HG02970 (cell line): ENCODE data around the gene FBLN5.

Source experiments
- ATAC-seq: cut with Tn5 transposase; IDR thresholded peaks from one replicate; pipeline ENCODE4 v1.9.1; 2021; ENCODE audit warnings: mild to moderate bottlenecking, moderate library complexity, moderate number of reproducible peaks; ENCODE audit not compliant: unreplicated experiment, low FRiP score

FBLN5 gene, protein sequence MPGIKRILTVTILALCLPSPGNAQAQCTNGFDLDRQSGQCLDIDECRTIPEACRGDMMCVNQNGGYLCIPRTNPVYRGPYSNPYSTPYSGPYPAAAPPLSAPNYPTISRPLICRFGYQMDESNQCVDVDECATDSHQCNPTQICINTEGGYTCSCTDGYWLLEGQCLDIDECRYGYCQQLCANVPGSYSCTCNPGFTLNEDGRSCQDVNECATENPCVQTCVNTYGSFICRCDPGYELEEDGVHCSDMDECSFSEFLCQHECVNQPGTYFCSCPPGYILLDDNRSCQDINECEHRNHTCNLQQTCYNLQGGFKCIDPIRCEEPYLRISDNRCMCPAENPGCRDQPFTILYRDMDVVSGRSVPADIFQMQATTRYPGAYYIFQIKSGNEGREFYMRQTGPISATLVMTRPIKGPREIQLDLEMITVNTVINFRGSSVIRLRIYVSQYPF

DNA sequence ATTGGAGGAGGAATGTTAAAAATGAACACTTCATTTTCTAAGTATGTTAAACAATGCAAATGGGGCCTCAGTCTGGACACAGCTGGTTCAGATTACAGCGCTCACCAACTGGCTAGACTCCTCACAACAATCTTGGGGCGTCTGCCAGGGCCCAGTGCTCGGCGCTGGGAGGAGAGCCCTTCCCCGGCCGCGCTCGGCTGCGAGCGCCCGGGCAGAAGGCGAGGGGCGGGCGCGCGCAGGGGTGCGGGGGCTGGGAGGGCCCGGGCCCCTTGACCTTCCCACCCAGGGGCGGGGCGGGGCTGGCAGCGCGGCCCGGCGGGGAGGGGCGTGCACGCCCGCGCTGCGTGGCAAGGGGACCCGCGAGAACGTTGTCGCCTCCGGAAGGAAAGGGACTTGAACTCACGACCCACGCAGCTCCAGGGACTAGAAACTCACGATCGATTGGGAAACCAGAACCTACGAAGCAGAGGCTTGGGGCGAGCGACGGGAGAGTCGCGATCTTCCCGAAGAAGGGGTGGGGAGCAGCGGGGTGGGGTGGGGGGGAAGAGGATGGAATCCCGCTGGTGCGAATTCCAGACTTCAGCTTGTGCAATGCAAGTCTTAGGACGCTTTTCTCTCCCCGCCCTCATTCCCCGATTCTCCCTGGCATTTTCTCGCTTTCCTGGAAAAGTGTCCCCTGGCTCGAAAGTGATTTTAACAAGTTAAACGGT, at the start of gene FBLN5:
Gene FBLN5, minus strand, starts transcription at position 220 of the 710 bp plus-strand sequence. CDS start 465 bp downstream, outside the sequence.
- ATAC-seq = no peak

DNA sequence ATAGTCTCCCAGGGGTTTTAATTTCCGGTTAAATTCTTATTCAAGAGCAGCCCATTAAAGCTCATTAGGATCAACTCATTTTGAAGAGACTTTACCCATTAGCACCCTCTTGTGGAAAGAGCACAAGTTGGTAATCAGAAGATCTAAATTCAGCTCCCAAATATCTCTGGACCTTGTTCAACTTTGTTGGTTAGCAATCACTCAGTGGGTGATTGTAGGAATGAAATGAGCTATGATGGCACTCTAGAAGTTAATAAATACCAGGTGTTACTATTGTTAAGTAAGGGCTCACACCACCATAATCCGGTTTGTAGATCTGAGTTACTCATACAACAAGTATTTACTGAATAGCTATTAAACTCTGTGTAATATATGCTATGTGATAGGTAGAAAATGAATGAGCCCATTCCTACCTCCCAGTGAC, 49.5 kb upstream of the FBLN5 start:
- no peak for ATAC-seq

DNA sequence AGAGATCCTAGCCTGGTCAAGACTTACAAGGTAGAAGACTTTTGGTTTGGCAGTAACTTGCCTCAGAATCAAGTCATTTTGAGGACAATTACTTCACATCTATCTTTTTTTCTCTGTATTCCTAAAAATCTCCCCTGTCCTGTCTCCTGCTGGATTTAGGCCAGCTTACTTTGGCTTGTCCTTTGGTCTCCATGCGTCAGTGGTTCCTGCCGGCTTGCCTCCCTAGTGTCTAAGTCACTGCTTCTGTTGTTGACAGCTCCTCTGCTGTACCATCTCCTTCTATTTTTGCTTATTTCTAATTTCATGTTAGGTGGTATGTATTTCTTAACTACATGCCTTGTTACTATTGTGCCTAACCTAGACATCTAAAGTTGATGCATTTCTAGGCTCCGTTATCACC, 39.7 kb upstream of the FBLN5 start:
- no peak for ATAC-seq

DNA sequence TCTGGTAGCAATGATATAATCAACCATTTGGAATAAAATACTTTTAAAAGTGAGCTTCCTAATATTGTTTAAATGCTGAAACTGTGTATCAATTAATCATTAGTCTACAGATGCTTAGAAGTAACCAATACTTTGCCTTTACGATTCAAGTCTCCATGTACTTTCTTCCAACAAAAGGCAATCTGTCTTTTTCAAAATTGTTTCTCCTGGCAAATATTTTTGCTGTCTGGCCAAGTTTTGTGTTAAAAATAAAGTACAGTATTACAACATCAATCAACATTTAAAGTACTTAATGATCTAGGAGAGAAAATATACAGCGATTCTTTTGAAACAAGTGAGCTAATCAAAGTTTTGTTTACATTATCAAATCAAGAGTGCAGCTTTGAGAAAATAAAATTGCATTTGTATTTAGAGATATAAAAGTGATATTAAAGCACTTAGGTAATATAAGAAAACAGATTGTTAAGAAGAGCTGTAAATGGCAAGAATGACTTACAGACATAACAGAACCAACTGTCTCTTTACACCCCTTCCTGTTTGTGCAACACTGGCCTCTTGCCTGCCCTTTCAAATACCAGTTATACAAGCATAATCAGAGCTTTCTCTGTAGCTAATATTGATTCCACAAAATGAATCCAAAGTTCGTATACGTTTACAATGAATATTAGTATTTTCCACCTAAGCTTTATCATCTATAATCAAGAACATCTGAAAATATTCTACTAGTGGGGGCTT, 38.2 kb upstream of the FBLN5 start:
- no peak for ATAC-seq

DNA sequence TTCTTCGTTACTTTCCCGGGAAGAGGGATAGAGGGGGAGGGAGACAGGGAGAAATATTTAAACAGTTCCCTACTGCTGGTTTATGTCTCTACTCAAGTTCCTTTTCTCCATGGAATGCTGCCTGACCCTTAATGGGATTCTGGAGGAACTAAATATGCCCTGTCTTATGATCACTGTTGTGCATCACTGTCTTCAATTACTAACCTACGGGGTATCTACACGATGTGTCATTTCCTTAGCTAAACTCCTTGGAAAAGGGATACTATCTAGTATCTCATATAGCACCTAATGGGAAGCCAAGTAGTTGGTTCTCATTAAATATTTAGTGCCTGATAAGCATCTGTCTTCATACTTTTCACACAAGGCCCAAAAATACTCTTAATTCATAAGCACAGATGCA, 37.5 kb upstream of the FBLN5 start:
- no peak for ATAC-seq

DNA sequence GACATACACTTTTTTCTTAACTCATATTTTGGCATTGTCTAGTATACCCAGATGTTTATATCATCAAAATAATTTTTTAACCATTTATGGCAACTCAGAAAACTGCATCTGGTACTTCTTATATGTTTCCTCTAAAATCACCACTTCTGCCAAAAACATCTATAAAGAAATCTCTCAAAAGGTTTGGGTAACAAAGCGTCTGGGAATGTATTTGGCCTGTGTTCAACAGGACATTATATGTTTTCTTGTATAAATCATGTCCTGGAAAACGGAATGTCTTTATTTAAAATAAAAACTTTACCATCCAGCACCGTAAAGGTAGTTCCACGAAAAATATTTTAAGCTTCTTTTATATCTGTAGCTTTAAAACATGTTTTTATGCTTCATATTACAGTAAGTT, 36.1 kb upstream of the FBLN5 start:
- no peak for ATAC-seq

DNA sequence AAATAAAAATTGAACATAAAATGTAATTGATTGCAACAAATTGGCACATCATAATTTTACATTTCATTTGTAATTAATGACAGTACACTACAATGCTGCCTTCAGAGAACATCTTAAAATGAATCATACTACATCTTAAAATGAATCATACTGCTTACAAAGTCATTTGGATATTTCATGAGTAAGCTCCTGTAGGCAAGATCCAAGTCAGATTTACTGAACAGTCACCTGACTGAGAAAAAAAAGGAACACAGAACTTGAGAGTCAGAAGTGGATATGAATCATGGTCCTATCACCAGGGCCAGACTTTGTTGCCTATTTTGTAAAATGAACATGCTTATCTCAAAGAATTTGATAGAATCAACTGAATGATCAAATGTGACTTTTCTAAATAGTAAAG, 32.7 kb upstream of the FBLN5 start:
- no peak for ATAC-seq

DNA sequence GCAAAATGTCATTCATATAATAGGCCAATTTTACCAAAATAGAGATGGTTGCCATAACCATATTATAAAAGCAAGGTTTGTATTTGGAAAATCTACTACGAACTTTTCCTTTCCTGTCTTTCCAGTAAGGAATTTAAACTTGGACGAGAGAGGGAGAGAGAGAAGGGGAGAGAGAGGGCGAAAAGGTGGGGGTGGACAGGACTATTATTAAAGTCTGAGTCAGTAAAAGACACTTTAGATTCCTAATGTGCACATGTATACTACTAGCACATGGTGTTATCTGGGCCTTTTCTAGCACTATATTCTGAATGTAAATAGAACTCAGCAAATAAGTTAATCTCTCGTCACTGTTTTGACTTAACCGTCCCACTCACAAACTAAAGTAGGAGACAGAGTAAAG, 30.4 kb upstream of the FBLN5 start:
- no peak for ATAC-seq

DNA sequence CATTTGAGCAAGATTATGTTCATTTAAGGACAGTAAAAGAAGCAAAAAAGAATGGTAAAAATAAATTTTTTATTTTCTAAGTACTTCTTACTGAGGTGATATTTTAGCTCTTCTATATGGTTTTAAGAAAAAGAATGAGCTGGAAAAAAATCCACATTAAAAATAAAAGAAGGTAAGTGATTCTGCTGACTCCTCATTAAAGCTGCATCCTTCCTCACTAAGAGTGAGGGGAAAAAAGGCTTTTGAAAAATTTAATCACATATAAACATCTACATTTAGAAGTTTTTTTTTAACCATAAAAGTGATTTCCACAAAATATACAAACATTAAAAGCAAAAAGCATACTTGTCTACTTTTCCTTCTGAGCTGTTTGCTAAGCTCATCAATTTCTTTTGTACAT, 28.3 kb upstream of the FBLN5 start:
- no peak for ATAC-seq

DNA sequence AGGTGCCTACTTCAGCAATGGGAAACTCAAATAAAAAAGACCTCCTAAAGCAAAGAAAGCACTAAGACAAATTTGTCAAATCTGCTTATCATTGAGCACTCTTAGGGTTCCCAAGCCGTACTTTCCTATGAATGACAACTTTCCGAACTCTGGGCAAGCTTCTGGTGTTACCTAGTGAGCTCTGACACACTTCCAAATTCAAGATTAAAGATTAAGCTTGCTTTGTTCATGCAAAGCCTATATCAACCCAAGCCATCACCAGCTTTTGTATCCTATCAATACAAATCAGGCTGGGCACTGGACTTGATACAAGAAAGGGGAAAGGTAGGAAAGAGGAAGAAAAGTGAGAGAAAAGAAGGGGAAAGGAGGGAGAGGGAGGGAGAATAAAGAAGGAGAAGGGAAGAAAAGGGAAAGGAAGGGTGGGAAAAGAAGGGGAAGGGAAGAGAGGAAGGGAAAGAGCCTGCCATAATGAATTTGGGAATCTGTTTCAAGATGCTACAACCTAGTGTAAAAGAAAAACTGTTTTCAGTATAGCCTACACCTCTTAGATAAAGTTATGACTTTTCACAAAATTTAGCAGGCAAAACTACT, 23.8 kb upstream of the FBLN5 start:
- ATAC-seq = no peak

DNA sequence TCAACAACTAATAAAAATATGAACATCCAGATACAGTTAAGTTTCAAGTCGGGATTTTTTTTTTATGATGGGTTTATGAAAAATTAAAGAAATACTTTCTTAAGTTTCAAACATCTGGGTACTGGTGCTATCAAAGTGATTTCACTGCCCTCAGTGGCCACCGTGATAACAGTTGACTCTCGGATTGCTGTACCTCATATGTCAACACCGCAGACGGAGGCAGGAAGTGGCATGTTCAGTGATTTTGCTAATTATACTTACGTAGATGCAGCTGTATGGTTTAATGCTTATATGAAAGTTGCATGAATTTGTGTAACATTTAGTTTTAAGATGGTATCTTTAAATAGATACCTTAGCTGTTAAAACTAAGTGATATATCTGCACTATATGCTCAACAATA, 20.8 kb upstream of the FBLN5 start:
- ATAC-seq = no peak

DNA sequence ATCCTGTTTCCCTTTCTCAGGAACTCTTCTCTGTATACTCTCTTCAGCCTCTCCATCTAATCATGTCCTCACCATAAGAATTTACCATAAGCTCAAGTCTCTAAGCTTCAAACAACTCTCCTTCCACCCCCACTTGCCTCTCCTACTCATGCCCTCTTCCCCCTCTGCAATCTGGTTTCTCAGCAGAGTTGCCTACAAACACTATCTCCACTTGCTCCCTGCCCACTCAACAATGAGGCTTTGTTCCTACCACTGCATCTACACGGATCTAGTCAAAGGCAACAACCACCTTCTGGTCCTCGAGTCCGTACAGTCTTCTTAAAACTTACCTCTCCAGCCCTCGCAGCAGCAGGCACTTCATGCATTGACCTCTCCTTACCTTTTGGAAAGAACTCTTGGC, 17.2 kb upstream of the FBLN5 start:
- ATAC-seq = no peak

DNA sequence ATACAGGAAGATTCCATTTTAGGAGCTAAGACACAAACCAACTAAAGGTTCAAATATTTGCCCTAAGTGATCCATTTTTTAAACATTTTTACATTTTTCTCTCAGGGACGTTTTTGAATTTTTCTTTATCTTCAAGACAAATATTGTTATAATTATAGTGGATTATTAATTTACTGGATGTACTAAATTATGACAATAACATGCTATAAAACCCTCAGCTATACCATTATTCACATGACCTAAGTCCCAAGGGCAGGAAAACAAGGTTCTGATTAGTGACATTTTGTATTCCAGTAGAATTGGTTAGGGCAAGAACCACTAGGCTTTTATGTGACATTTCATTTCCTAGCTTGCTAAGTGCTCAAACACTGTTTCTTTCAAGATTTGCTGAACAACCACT, 16.5 kb upstream of the FBLN5 start:
- ATAC-seq = no peak

DNA sequence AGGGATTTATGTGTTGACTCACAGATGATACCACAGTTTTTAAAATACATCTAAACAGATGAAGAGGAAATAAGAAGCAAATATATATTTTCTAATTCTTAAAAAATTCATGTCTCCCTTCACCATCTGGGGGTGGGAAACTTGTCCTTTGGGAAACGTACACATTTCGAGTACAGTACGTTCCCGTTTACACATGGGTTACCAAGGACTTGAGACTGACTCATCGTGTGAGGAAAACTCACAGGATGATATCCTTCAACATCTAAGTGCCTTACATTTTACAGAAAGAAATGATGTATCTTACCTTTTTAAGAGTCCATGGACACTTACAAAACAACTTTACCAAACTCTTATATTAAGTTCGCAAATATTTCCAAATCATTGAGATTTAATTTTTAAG, 16.0 kb upstream of the FBLN5 start:
- ATAC-seq = no peak

DNA sequence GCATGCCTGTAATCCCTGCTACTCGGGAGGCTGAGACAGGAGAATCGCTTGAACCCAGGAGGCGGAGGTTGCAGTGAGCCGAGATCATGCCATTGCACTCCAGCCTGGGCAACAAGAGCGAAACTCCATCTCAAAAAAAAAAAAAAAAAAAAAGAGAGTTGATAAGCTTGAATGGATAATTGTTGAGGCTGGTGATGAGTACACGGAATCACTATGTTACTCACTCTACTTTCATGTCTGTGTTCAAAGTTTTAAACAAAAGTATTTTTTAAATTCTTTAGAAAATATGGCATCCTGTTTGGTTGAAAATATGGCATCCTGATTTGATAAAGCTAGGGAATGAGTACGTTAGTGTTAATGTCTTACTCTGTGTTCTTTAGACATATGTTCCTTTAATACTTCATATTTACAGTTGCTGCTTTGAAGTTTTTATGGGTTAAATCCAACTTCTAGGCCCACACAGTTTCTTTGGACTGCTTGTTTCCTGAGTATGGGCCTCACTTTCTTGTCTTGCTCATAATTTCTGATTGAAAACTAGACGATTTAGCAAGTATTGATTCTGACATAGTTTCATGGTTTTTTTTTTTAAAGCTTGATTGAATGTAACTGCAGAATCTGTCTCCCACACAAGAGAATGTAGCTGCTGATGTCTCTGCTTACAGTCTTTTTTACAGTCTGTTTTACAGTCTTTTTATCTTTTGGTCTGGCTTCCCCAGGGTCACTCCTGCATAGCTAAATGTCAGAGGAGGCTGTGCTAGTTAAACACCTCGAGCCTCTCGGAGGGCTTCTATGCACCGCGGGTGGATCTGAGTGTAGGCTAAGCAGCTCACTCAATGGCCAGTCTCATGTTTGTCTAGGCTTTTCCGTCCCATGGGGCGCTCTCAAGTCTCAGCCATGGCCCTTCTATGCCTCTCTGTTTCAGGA, 14.1 kb upstream of the FBLN5 start:
- no peak for ATAC-seq

DNA sequence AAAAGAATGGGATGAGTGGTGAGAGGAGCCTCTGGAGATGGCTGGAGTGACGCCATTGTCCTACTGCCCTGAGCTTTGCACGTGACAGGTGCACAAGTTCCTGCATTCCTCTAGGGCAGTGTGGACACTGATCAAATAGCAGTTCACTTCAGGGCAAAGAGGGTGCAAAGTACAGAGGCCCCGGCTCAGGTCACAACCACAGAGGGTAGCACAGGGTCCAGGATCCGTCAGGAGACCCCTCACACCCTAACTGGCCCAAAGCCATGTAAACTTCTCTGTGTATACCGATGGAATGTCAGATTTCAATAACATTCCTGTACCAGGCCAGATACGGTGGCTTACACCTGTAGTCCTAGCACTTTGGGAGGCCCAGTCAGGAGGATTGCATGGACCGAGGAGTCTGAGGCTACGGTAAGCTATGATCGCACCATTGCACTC, 10.4 kb upstream of the FBLN5 start:
- no peak for ATAC-seq

DNA sequence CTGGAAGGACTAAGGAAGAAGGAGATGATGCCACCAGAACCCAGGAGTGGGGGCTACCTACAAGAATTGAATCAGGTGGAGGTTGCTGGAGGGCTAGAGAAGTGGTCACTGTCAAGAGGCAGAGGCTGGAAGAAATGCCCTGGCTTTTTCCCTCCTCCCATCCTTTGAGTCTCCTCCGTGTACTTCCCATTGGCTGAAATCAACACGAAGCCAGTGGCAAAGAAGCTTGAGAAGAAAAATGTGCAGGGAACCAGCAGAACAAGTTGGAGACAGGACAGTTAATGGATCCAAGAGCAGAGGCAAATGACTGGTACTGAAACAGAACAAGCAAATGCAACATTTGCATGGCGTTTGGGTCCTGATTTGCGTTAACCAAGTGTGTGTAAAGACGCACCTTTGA, 9.1 kb upstream of the FBLN5 start:
- no peak for ATAC-seq

DNA sequence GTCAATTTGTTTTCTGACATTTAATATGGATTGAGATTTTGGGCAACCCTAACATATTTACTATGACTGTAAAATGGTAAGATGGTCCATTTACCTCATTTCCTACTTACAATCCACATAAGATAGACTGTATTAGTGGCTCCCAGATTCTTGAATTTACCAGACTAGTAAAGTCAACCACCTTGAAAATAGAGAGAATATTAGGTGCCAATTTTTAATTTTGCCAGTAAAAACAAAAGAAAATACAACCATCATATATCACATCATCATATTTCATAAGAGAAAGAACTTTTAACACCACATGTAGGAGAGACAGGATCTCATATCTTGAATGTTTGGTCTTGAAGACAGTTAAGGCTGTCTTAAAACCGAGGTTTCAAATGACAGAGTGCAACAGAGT, 7.7 kb upstream of the FBLN5 start:
- no peak for ATAC-seq

DNA sequence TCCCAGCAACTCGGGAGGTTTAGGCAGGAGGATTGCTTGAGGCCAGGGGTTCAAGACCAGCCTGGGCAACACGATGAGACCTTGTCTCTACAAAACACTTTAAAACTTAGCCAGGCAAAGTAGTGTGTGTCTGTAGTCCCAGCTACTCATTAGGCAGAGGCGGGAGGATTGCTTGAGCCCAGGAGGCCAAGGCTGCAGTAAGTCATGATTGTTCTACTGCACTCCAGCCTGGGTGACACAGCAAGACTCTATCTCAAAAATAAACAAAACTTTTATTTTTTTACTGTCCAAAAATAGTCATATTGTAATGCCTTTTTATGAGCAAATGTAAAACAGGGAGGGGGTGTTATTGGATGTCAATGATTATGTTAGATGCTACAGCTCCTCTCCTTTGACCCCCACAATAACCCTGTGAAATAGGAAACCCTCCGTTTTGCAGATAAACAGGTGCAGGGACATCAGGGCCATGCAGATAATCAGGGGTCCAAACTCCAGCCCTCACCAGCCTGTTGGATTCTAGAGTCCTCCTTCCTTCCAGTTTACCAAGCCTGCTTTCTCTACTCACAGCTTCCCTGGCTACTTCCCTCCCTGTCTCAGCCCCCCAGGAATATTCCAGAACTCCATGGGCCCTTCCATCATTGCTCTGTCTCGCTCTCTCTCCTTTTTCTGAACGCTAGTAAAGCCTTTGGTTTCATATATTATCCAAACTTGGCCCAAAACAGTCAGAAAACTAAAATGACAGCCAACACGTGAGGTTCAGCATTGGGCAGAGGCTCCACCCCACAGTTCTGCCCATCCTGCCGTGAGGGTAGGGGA, 5.9 kb upstream of the FBLN5 start:
- ATAC-seq = no peak
